Mononuclear cell (primary cell): ENCODE data around the gene SAMD4A. TPM values are rescaled to one million over a fixed set of nuclear protein-coding genes. Genes with fewer than 3 reads are reported as not detected.

Source experiments
- H3K27me3 ChIP-seq: 2 replicates; pipeline ENCODE4 v1.6.0; 2011; ENCODE audit warnings: low read length, control low read depth; ENCODE audit not compliant: insufficient read depth
- H3K4me1 ChIP-seq: 2 replicates; pipeline ENCODE4 v1.5.1; 2011; ENCODE audit warnings: mild to moderate bottlenecking, low read length, control low read depth; ENCODE audit not compliant: insufficient read depth
- H3K4me3 ChIP-seq: 2 replicates; pipeline ENCODE4 v1.5.1; 2011; ENCODE audit warnings: mild to moderate bottlenecking, low read length, moderate library complexity
- H3K9me3 ChIP-seq: 2 replicates; pipeline ENCODE4 v1.5.1; 2011; ENCODE audit warnings: low read depth, mild to moderate bottlenecking, control low read depth, low read length
- total RNA-seq: library from RNA; depleted of rRNA; stranded (reverse); fragments of >200 nt; gene quantifications from one replicate; pipeline ENCODE4 v1.2.3, GENCODE V29; 2012

Gene SAMD4A
- total RNA-seq, 1 donor, result 2.0 TPM

GRCh38 chr14:54646626-54647025, 79.7 kb downstream of the SAMD4A start:
- Histone ChIP-seq H3K4me1 (no peaks in the 10 kb centered on the region), H3K9me3 (no peaks in the 10 kb centered on the region), H3K27me3 (peaks cover 10% of the 10 kb centered on the region), H3K4me3 (no peak overlapping the region)

- Histone ChIP-seq H3K4me1 (no peaks in the 10 kb centered on the region), H3K27me3 (peaks cover 10% of the 10 kb centered on the region), H3K4me3 (no peak overlapping the region), H3K9me3 (no peaks in the 10 kb centered on the region)
Measured at GRCh38 chr14:54647378-54647777, 80.5 kb downstream of the SAMD4A start.

DNA sequence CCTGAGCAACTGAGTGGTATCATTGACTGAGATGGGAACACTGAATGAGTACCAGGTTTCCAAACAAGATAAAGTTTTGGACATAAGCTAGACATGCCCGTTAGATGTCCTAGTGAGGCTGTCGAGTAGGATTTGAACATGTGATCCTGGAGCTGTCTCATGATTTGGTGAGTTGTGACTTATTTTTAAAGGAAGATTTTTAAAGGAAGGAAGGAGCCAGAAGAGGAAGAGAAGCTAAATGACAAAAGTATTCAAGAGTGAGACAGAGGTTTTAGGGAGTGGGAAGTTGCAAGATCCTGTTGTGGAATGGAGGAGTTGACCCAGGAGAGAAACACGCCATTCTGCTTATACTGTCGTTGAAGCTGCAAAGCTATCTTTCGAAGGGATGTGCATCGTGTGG, 82.1 kb downstream of the SAMD4A start:
- H3K4me3 ChIP-seq, result no peak overlapping the region
- no peaks in the 10 kb centered on the region for H3K4me1 ChIP-seq
- H3K9me3 ChIP-seq, result no peaks in the 10 kb centered on the region
- H3K27me3 ChIP-seq, result peaks cover 10% of the 10 kb centered on the region

DNA sequence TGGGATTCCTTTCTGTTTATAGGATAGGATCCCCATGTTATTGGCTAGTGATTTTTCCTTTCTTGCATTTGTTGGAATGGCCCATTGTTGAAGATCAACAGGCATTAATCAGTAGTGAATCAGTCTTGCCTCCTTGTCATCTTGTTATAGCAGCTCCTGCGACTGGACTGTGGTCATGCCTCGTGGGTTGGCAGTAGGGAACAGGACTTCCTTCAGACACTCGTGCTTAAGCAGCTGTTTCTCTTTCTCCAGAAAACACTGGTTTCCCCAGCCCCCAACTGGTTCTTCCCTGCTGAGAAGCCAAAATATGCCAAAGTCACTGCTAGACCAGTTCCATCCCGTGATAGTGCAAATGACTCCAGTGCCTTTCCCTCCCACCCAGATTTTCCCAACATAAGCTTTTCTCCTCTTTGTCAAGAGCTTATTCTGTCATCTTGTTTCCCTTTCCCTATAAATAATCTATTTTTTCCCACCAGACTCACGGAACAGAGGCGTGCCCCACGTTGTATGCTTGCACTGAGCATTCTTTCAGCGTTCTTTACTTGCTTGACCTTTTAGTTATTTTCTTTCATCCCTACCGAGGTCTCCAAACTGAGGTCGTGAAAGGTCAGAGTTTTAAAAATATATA, 83.5 kb downstream of the SAMD4A start:
- peaks cover 10% of the 10 kb centered on the region for H3K27me3 ChIP-seq
- no peaks in the 10 kb centered on the region for H3K9me3 ChIP-seq
- no peak overlapping the region for H3K4me3 ChIP-seq
- H3K4me1 ChIP-seq, result no peaks in the 10 kb centered on the region

GRCh38 chr14:54650959-54651351, 84.0 kb downstream of the SAMD4A start:
- no peak overlapping the region for H3K4me3 ChIP-seq
- H3K4me1 ChIP-seq, result no peaks in the 10 kb centered on the region
- H3K27me3 ChIP-seq, result peaks cover 10% of the 10 kb centered on the region
- no peaks in the 10 kb centered on the region for H3K9me3 ChIP-seq

- H3K4me1 ChIP-seq, result no peaks in the 10 kb centered on the region
Measured at GRCh38 chr14:54651649-54652048, 84.7 kb downstream of the SAMD4A start.

GRCh38 chr14:54652188-54652587, 85.3 kb downstream of the SAMD4A start:
- no peaks in the 10 kb centered on the region for H3K4me1 ChIP-seq
- no peak overlapping the region for H3K4me3 ChIP-seq
- peaks cover 10% of the 10 kb centered on the region for H3K27me3 ChIP-seq
- no peaks in the 10 kb centered on the region for H3K9me3 ChIP-seq

More at GRCh38 chr14:54651649-54652048, 84.7 kb downstream of the SAMD4A start:
- H3K4me3 ChIP-seq, result no peak overlapping the region
- H3K27me3 ChIP-seq, result peaks cover 10% of the 10 kb centered on the region
- no peaks in the 10 kb centered on the region for H3K9me3 ChIP-seq

- Histone ChIP-seq H3K27me3 (peaks cover 10% of the 10 kb centered on the region), H3K9me3 (no peaks in the 10 kb centered on the region), H3K4me1 (no peaks in the 10 kb centered on the region)
Measured at GRCh38 chr14:54652605-54653052, 85.7 kb downstream of the SAMD4A start.

GRCh38 chr14:54653712-54654469, 87.0 kb downstream of the SAMD4A start:
- Histone ChIP-seq H3K27me3 (peaks cover 10% of the 10 kb centered on the region), H3K4me1 (no peaks in the 10 kb centered on the region), H3K4me3 (no peak overlapping the region), H3K9me3 (no peaks in the 10 kb centered on the region)

More at GRCh38 chr14:54652605-54653052, 85.7 kb downstream of the SAMD4A start:
- no peak overlapping the region for H3K4me3 ChIP-seq

GRCh38 chr14:54654605-54655004, 87.7 kb downstream of the SAMD4A start:
- Histone ChIP-seq H3K4me1 (no peaks in the 10 kb centered on the region), H3K4me3 (no peak overlapping the region), H3K27me3 (peaks cover 10% of the 10 kb centered on the region), H3K9me3 (no peaks in the 10 kb centered on the region)

- no peaks in the 10 kb centered on the region for H3K27me3 ChIP-seq
- H3K4me3 ChIP-seq, result no peak overlapping the region
- no peaks in the 10 kb centered on the region for H3K9me3 ChIP-seq
- H3K4me1 ChIP-seq, result no peaks in the 10 kb centered on the region
Measured at GRCh38 chr14:54658836-54659235, 91.9 kb downstream of the SAMD4A start.

DNA sequence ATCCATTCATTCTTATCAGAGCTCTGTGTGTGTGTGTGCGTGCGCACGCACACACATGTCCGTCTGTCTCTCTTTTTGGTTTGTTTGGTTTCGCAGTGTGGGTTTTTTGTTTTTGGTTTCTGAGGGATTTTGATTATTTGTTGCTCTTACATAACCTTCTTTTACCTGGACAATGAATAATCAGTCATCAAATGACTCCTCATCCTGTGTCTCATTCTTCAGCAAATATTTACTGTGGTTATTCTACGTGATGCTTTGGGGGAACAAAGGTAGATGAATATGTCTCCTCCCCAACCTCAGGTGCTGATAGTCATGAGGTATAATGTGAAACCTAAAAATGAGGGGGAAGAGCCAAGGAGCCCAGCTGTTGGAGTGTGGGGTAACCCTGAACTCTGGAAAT, 92.4 kb downstream of the SAMD4A start:
- Histone ChIP-seq H3K27me3 (peaks cover 4% of the 10 kb centered on the region), H3K9me3 (no peaks in the 10 kb centered on the region), H3K4me3 (no peak overlapping the region), H3K4me1 (no peaks in the 10 kb centered on the region)

DNA sequence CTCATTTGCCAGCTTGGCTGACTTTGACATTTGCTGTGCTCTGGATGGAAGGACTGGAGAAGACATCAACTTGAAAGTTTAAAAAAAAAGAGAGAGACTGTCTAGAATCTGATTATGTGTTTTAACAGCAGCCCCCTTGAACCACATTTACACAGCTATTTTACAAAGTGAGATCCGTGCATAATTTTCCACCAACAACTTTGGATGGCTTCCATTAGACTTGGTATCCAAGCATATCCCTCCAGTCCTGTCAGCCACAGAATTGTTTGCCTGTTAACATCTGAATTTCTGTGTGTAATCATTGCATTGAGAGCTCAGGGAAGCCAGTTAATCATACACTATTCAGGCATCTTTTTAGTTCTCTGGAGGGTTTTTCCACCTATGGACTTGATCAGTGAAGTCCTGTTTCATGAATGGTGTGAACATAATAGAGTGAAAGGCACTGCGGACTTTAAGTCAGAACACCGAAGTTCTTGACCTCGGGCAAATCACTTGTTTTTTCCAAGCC, 93.7 kb downstream of the SAMD4A start:
- peaks cover 4% of the 10 kb centered on the region for H3K27me3 ChIP-seq
- no peaks in the 10 kb centered on the region for H3K9me3 ChIP-seq
- H3K4me3 ChIP-seq, result no peak overlapping the region
- no peaks in the 10 kb centered on the region for H3K4me1 ChIP-seq

- Histone ChIP-seq H3K4me1 (no peaks in the 10 kb centered on the region), H3K27me3 (peaks cover 7% of the 10 kb centered on the region)
Measured at GRCh38 chr14:54662491-54663133, 95.7 kb downstream of the SAMD4A start.

DNA sequence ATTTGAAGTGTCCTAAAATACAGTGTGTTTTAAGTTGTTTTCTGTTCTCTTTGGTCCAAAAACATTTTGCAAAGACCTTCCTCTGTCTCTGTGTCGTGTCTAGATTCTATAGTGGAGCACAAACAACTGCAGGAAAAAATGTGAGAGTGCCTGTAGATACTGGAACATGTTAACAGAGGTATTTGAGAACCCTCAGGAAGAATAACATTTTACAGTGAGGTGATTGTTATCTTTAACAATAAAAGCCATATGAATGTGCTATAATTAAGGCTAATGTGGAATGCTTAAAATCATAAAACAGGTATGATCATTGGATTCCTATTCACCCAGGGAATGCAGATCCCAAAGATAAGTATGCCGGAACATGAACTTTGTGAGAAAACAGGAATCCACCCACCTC, 98.0 kb downstream of the SAMD4A start:
- no peaks in the 10 kb centered on the region for H3K9me3 ChIP-seq
- H3K27me3 ChIP-seq, result peaks cover 10% of the 10 kb centered on the region
- no peak overlapping the region for H3K4me3 ChIP-seq
- H3K4me1 ChIP-seq, result no peaks in the 10 kb centered on the region

More at GRCh38 chr14:54662491-54663133, 95.7 kb downstream of the SAMD4A start:
- Histone ChIP-seq H3K9me3 (no peaks in the 10 kb centered on the region), H3K4me3 (no peak overlapping the region)
